Activated CD4-positive, CD25-positive, alpha-beta regulatory T cell (primary cell): ENCODE measurements around the gene CRY2.
A peak's percentile ranks its signal among the peaks of the same experiment; 100 is the strongest.
"Not testable (repeated sequence)": the region's sequence is repeated elsewhere in the genome, so short reads cannot be mapped to it uniquely, and the experiment has no call there.

Source experiments
- DNase-seq, 4 experiments: peaks; one replicate each; lab custom pipeline; 2025; lab: John Stamatoyannopoulos, UW

CRY2 gene

GRCh38 chr11:45899448-45900174 lies 52.3 kb downstream of the CRY2 start:
- DNase-seq, result peak; percentile 18 to 34 (median 24)

GRCh38 chr11:45900175-45900800 lies 53.0 kb downstream of the CRY2 start:
- not testable (repeated sequence) for DNase-seq

GRCh38 chr11:45900916-45901617 lies 53.8 kb downstream of the CRY2 start:
- DNase-seq, result no peak

- DNase-seq, result no peak
Measured at GRCh38 chr11:45901626-45902025, 54.4 kb downstream of the CRY2 start.

DNA sequence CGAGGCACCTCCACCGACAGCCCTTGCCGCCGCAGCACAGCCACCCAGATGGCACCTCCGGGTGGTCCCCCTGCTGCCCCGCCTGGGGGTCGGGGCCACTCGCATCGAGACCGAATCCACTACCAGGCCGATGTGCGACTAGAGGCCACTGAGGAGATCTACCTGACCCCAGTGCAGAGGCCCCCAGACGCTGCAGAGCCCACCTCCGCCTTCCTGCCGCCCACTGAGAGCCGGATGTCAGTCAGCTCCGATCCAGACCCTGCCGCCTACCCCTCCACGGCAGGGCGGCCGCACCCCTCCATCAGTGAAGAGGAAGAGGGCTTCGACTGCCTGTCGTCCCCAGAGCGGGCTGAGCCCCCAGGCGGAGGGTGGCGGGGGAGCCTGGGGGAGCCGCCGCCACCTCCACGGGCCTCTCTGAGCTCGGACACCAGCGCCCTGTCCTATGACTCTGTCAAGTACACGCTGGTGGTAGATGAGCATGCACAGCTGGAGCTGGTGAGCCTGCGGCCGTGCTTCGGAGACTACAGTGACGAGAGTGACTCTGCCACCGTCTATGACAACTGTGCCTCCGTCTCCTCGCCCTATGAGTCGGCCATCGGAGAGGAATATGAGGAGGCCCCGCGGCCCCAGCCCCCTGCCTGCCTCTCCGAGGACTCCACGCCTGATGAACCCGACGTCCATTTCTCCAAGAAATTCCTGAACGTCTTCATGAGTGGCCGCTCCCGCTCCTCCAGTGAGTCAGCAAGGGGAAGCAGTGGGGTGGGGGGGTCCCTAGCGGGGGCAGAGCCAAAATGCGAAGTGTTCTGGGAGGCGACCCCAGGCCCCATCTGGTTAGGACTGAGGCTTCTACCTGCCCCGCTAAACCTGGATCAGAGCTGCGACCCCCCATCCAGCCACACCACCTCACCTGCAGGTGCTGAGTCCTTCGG lies 55.4 kb downstream of the CRY2 start:
- DNase-seq, result no peak

DNA sequence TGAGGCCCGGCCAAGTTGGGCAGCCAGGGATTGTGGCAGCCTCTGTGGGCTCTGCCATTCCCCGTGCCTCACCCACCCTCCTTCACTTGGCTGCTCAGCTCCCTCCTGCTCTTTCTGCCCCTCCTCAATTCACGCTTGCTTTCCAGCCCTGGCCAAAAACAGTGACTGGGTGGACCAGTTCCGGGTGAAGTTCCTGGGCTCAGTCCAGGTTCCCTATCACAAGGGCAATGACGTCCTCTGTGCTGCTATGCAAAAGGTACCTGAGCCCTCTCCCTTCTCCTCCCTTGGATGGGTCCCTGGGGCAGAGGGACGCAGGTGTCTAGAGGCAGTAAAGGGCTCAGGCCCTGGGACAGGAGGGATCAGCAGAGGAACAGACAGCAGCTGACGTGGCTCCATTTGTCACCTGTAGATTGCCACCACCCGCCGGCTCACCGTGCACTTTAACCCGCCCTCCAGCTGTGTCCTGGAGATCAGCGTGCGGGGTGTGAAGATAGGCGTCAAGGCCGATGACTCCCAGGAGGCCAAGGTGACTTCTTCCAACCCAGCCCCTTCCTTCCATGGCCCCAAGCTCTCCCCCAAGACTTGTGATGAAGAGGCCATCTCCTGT lies 57.1 kb downstream of the CRY2 start:
- DNase-seq, result no peak

- DNase-seq, result no peak
Measured at GRCh38 chr11:45905095-45905494, 57.8 kb downstream of the CRY2 start.

- DNase-seq, result not testable (repeated sequence)
Measured at GRCh38 chr11:45905576-45905975, 58.3 kb downstream of the CRY2 start.

- no peak for DNase-seq
Measured at GRCh38 chr11:45906096-45906682, 58.9 kb downstream of the CRY2 start.

- DNase-seq, result no peak
Measured at GRCh38 chr11:45906965-45907611, 59.8 kb downstream of the CRY2 start, which contains the start of gene FREY1. Gene FREY1 (minus strand): TSS chr11:45907271. CDS start chr11:45907245, 26 bp downstream.

GRCh38 chr11:45907911-45908370 lies 60.7 kb downstream of the CRY2 start:
- no peak for DNase-seq

DNA sequence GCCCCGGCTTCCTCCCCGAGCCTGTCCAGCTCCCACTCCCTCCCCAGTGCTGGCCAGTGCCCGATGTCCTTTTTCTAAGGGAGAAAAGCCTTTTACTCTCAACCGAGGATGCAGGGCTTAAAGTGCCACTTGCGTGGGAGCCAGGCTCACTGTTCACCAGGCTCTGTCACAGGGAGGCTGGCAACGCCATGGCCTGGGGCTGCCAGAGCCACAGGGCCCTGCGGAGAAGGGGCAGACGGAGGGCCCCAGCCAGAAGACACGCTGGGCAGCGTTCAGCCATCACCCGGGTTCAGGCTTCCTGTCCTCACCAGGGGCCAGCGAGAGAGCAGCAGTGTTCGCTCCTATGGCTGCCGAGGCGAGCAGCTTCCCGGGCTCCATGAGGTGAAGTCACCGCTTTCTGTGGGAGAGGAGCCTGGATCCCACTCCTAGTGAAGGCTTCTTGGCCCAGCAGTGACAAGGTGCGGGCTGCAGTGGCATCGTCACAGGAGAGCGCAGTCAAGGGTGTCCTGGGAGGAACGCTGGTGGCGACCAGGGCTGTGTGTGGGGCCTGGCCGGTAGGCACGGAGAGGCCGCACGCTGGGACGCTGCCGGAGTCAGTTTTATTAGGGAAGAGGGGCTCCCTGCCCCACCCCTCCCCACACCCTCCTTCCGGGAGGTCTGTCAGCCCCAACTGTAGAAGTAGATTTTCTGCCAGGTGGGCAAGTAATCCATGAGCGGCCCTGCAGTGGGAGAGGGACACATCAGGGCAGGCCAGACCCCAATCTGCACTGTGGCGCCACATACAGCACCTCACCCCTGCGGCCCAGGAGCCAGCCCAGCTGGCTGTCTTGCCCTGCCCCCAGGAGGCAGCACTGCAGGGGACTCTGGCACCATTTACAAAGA lies 62.6 kb downstream of the CRY2 start:
- no peak for DNase-seq

DNA sequence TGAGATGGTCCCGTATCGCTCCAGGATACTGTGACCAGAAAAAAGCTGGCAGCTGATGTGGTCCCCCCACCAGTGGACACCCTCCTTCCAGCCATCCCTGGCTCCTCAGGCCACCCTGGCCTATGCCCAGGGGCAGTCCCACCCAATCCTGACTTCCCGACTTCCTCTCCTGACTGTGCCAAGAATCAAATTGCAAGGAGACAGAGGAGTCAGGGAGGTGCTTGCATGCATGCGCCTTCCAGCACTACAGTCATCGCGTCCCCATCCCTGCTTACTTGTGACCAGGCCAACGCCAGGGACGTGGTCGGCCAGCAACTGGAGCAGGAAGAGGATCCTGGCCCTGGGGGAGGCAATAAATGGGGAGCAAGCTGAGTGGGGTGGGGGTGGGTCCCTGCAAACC lies 63.3 kb downstream of the CRY2 start:
- DNase-seq, result no peak

GRCh38 chr11:45913514-45913913 lies 66.2 kb downstream of the CRY2 start:
- DNase-seq, result no peak

DNA sequence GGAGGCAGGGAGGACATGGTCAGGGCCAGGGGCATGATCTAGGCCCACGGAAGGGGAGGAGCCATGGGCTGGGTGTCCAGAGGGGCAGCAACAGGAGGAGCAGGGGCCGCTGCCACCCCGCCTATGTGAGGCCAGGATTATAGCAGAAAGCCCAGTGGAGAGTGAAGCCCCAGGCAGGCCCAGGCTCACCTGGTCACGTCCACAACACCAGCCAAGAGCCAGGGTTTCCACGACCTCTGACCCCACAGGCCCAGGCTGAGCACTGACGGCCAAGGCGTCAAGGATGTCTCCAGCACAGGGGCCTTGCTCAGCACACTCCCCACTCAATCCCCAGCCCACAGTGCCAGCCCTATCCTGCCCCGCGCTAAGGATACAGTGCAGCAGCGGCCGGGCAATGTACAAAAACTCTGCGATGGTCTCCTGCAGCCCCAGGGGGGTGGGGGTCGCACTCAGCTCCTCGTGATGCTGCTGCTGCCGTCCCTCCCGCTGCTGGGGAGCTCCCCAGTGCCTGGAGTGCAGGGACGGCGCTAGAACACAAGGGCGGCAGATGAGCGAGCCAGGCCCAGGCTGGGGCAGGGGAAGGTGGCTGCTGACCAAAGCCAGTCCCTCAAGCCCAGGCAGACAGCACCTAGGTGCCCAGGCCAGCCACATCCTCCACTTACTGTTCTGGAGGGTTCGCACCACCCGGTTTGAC lies 66.8 kb downstream of the CRY2 start:
- DNase-seq, result no peak

DNA sequence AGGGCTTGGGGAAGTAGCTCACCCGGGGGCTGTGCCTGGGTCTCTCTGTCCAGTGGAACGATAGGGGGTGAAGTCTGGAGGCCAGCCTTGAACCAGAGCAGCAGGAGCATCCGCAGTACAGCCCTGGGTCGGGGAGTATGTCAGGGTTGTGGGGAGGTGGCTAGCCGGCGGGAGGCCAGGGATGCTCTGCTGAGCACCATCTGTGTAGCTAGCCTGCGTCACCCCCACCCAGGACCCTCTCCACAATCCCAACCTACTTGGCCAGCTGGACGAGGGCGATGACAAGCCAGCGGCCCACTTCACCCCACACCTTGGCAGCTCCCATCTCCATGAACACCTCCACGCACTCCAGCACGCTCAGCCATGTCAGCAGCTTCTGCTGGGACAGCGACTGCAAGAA lies 68.2 kb downstream of the CRY2 start:
- no peak for DNase-seq

- no peak for DNase-seq
Measured at GRCh38 chr11:45917286-45917622, 70.0 kb downstream of the CRY2 start.

- DNase-seq, result peak; percentile 80 to 91 (median 86)
Measured at GRCh38 chr11:45917623-45918330, 70.5 kb downstream of the CRY2 start, which contains the start of gene PEX16. Gene PEX16 (minus strand): TSS chr11:45917877. CDS start chr11:45917811, 66 bp downstream.
